A549 (cell line): Measurements from ENCODE around the gene MTCL1. TPM values are rescaled to one million over a fixed set of nuclear protein-coding genes. Genes with fewer than 3 reads are reported as not detected.

ENCODE experiments used
- ATAC-seq, 2 experiments: fragments of 200-7000 bp in 1 of 2; fragments of >200 bp in 1 of 2; cut with Nextera tagmentation in 1 of 2; cut with Tn5 transposase in 1 of 2; 3 replicates each; pipeline versions ENCODE4 v1.8.0 to v1.9.1; 2018 to 2020; ENCODE audit warnings: mild to moderate bottlenecking in 1 of 2, moderate library complexity in 1 of 2
- CTCF ChIA-PET: fragments of 300-600 bp; sonication (Branson Sonifier 250); formaldehyde crosslinking; extraction: SDS; loops from one replicate; lab custom pipeline; 2021; ENCODE audit warnings: antibody characterized with exemption, inconsistent platforms; lab: Yijun Ruan, JAX
- POLR2A ChIA-PET: fragments of 350-600 bp; formaldehyde crosslinking; extraction: SDS; loops from one replicate; lab custom pipeline; 2021; ENCODE audit warnings: antibody characterized with exemption, inconsistent platforms; lab: Yijun Ruan, JAX
- DNase-seq, 2 experiments: peaks; one replicate each; pipeline versions ENCODE4 v3.0.0 to v3.0.0-alpha.2; 2011 to 2016; ENCODE audit warnings: low read depth in 1 of 2, low spot score in 1 of 2
- FAIRE-seq: peaks from 2 replicates; lab custom pipeline; 2011; peaks lifted over from hg19 to GRCh38; lab: Jason Lieb, UNC
- H3K27ac ChIP-seq, 2 experiments: fragments of >200 bp; sonication (Bioruptor Twin); formaldehyde crosslinking; 3 replicates each; pipeline ENCODE4 v1.5.1; 2016 to 2017
- H3K4me1 ChIP-seq: fragments of >200 bp; sonication (Bioruptor Twin); formaldehyde crosslinking; 3 replicates; pipeline ENCODE4 v1.6.1; 2016
- H3K4me2 ChIP-seq: fragments of >200 bp; sonication (Bioruptor Twin); formaldehyde crosslinking; 3 replicates; pipeline ENCODE4 v1.6.1; 2016
- H3K4me3 ChIP-seq: fragments of >200 bp; sonication (Bioruptor Twin); formaldehyde crosslinking; 3 replicates; pipeline ENCODE4 v1.5.1; 2016
- H3K9me3 ChIP-seq: fragments of >200 bp; sonication (Bioruptor Twin); formaldehyde crosslinking; 3 replicates; pipeline ENCODE4 v1.6.1; 2016
- ATOH8 ChIP-seq: fragments of 250-450 bp; sonication (Bioruptor Pico); IDR thresholded peaks from 2 replicates; pipeline ENCODE4 v1.5.0; 2020; ENCODE audit warnings: low read depth, mild to moderate bottlenecking, moderate library complexity
- BHLHE40 ChIP-seq: IDR thresholded peaks from 2 replicates; pipeline ENCODE4 v1.6.1; 2012; ENCODE audit warnings: low read depth, low read length, inconsistent platforms
- CBX2 ChIP-seq: fragments of 200-600 bp; sonication (generic); IDR thresholded peaks from 2 replicates; pipeline ENCODE4 v1.6.1; 2016; ENCODE audit warnings: low read depth, mild to moderate bottlenecking, borderline replicate concordance
- E2F6 ChIP-seq: IDR thresholded peaks from 2 replicates; pipeline ENCODE4 v1.6.1; 2012; ENCODE audit warnings: low read depth, borderline replicate concordance
- ELK1 ChIP-seq: fragments of 150-350 bp; IDR thresholded peaks from 2 replicates; pipeline ENCODE4 v1.6.1; 2014; ENCODE audit warnings: low read depth, mild to moderate bottlenecking, low read length
- ESRRA ChIP-seq: fragments of 150-350 bp; IDR thresholded peaks from 2 replicates; pipeline ENCODE4 v1.6.1; 2014; ENCODE audit warnings: mild to moderate bottlenecking, low read length, borderline replicate concordance
- FOSB ChIP-seq: fragments of 250-450 bp; sonication (Bioruptor Pico); IDR thresholded peaks from 2 replicates; pipeline ENCODE4 v1.5.0; 2020; ENCODE audit warnings: mild to moderate bottlenecking, moderate library complexity
- FOSL2 ChIP-seq, 2 experiments: fragments of 450-650 bp in 1 of 2; fragments of >200 bp in 1 of 2; sonication (Bioruptor Twin) in 1 of 2; formaldehyde crosslinking; IDR thresholded peaks; 2 replicates each; pipeline versions ENCODE4 v1.5.0 to v1.6.1; 2016 to 2020; ENCODE audit warnings: mild to moderate bottlenecking in 1 of 2, moderate library complexity in 1 of 2
- FOXS1 ChIP-seq: fragments of 250-450 bp; sonication (Bioruptor Pico); IDR thresholded peaks from 2 replicates; pipeline ENCODE4 v1.5.0; 2020; ENCODE audit warnings: mild to moderate bottlenecking, moderate library complexity
- GATA3 ChIP-seq: IDR thresholded peaks from 2 replicates; pipeline ENCODE4 v1.6.1; 2012; ENCODE audit warnings: borderline replicate concordance
- HOXB5 ChIP-seq: fragments of 250-450 bp; sonication (Bioruptor Pico); IDR thresholded peaks from 2 replicates; pipeline ENCODE4 v1.5.0; 2020; ENCODE audit warnings: mild to moderate bottlenecking, moderate library complexity
- JUN ChIP-seq, 2 experiments: fragments of >200 bp; sonication (Bioruptor Twin); formaldehyde crosslinking; IDR thresholded peaks; 2 replicates in 1 of 2; 3 replicates in 1 of 2; pipeline ENCODE4 v1.6.1; 2016 to 2017
- MAFK ChIP-seq: fragments of 450-650 bp; IDR thresholded peaks from 2 replicates; pipeline ENCODE4 v1.6.1; 2014; ENCODE audit not compliant: partially characterized antibody
- MAX ChIP-seq: IDR thresholded peaks from 2 replicates; pipeline ENCODE4 v1.6.1; 2012
- MYC ChIP-seq: IDR thresholded peaks from 2 replicates; pipeline ENCODE4 v1.6.1; 2012; ENCODE audit warnings: mild to moderate bottlenecking, inconsistent platforms, low read length, improper control_type of control experiment, borderline replicate concordance
- NR3C1 ChIP-seq: fragments of >200 bp; sonication (Bioruptor Twin); formaldehyde crosslinking; IDR thresholded peaks from 3 replicates; pipeline ENCODE4 v1.6.1; 2017
- PHF8 ChIP-seq: fragments of 200-600 bp; sonication (generic); IDR thresholded peaks from 2 replicates; pipeline ENCODE4 v1.6.1; 2016; ENCODE audit warnings: low read depth, mild to moderate bottlenecking, antibody characterized with exemption, moderate library complexity, borderline replicate concordance
- RAD21 ChIP-seq, 2 experiments: fragments of >200 bp in 1 of 2; sonication (Bioruptor Twin) in 1 of 2; formaldehyde crosslinking in 1 of 2; IDR thresholded peaks in 1 of 2; conservative IDR thresholded peaks in 1 of 2; 2 replicates in 1 of 2; 3 replicates in 1 of 2; pipeline ENCODE4 v1.6.1; 2012 to 2018; ENCODE audit warnings: inconsistent platforms in 1 of 2
- RARB ChIP-seq: fragments of 250-450 bp; sonication (Bioruptor Pico); IDR thresholded peaks from 2 replicates; pipeline ENCODE4 v1.8.0; 2021; ENCODE audit warnings: mild to moderate bottlenecking, moderate library complexity
- RCOR1 ChIP-seq: fragments of 150-350 bp; IDR thresholded peaks from 2 replicates; pipeline ENCODE4 v1.6.1; 2014; ENCODE audit warnings: antibody characterized with exemption, low read length, low read depth
- WGBS: methylation state at CpG from one replicate; pipeline ENCODE4 v1.1.6; 2017; ENCODE audit errors: missing lambda C conversion rate; 5-methylcytosine and 5-hydroxymethylcytosine counted together
- polyA plus RNA-seq, 4 experiments: library from polyadenylated mRNA; depleted of rRNA in 3 of 4; stranded (reverse); fragments of >200 nt; fragmentation: RNase III in 1 of 4; extraction: RNeasy Plus Mini Kit Qiagen cat#74134 plus additional on column Dnase treatment in 1 of 4; gene quantifications; 2 replicates in 3 of 4; 3 replicates in 1 of 4; pipeline ENCODE4 v1.2.3, GENCODE V29; 2011 to 2017

The MTCL1 gene
- polyA plus RNA-seq, 2 of the 4 experiments (the other 2 are of a cell fraction), result 44.4 to 49.6 TPM

GRCh38 chr18:8734496-8734895 is 29.1 kb downstream of the MTCL1 start:
- WGBS, result 92% methylated on average over 2 of the region's 5 CpGs

GRCh38 chr18:8735274-8735673 is 29.9 kb downstream of the MTCL1 start:
- H3K4me1 ChIP-seq, result peaks cover 55% of the 10 kb centered on the region
- FAIRE-seq, result no peak
- ATAC-seq, result no peak
- H3K9me3 ChIP-seq, result no peaks in the 10 kb centered on the region
- H3K4me3 ChIP-seq, result no peak overlapping the region
- H3K27ac ChIP-seq, result peak overlapping the region; percentile 91 to 98; a peak in 5 of 6 replicates
- WGBS, result 75% methylated on average over 2 of the region's 2 CpGs
- POLR2A ChIA-PET, result no interaction called here
- DNase-seq, result no peak
- H3K4me2 ChIP-seq, result no peak overlapping the region
- CTCF ChIA-PET, result interaction anchor here (1.2 kb wide), 2 partner anchors 8 to 248 kb away, joined by 3 to 5 read pairs; no protein-coding TSS in a partner anchor
- no peak for TF ChIP-seq E2F6
- no peak for TF ChIP-seq RCOR1
- no peak for TF ChIP-seq HOXB5 (CRISPR knock-in tag)
- no peak for TF ChIP-seq RAD21 (conservative IDR thresholded peaks at IDR 0.05 in 1 of 2, IDR thresholded peaks at IDR 0.05 in 1 of 2)
- no peak for TF ChIP-seq MAFK
- no peak for TF ChIP-seq RARB
- TF ChIP-seq MYC, result no peak
- TF ChIP-seq FOSB (CRISPR knock-in tag), result no peak
- no peak for TF ChIP-seq ATOH8 (CRISPR knock-in tag)
- no peak for TF ChIP-seq CBX2

More at GRCh38 chr18:8734496-8734895, 29.1 kb downstream of the MTCL1 start:
- ChIA-PET CTCF (interaction anchor here (1.2 kb wide), 1 partner anchor 9 kb away, joined by 5 read pairs; no protein-coding TSS in a partner anchor), POLR2A (no interaction called here)
- TF ChIP-seq FOXS1 (CRISPR knock-in tag), result no peak
- H3K9me3 ChIP-seq, result no peaks in the 10 kb centered on the region
- H3K27ac ChIP-seq, result peak overlapping the region; percentile 91 to 98
- H3K4me1 ChIP-seq, result peaks cover 58% of the 10 kb centered on the region
- no peak for ATAC-seq
- H3K4me2 ChIP-seq, result peak overlapping the region; percentile 85
- DNase-seq, result no peak
- H3K4me3 ChIP-seq, result no peak overlapping the region
- FAIRE-seq, result no peak

- H3K4me2 ChIP-seq, result no peak overlapping the region
- TF ChIP-seq FOSL2 (IDR thresholded peaks at IDR 0.05) (no peak), FOSL2 (CRISPR knock-in tag; IDR thresholded peaks at IDR 0.05) (no peak), GATA3 (no peak), PHF8 (no peak), BHLHE40 (no peak), MAFK (no peak), ELK1 (no peak), NR3C1 (no peak), MYC (no peak), RCOR1 (no peak), MAX (no peak), ESRRA (no peak), JUN (IDR thresholded peaks at IDR 0.05) (no peak)
- FAIRE-seq (no peak), DNase-seq (no peak), ATAC-seq (no peak)
- WGBS, result 96% methylated on average over 1 of the region's 1 CpG
- no peaks in the 10 kb centered on the region for H3K9me3 ChIP-seq
- ChIA-PET CTCF (interaction anchor here (0.5 to 2.5 kb wide), 3 partner anchors 9 to 248 kb away, joined by 3 to 7 read pairs (median 3); no protein-coding TSS in a partner anchor), POLR2A (no interaction called here)
- no peak overlapping the region for H3K4me3 ChIP-seq
- peaks cover 46% of the 10 kb centered on the region for H3K4me1 ChIP-seq
- H3K27ac ChIP-seq, result peak overlapping the region in 1 of 2 experiments; percentile 61; a peak in 2 of 6 replicates
Observed at GRCh38 chr18:8741117-8741516, 35.8 kb downstream of the MTCL1 start.
